LHCN-M2 (cell line): ENCODE measurements around the gene PROZ. TPM values are rescaled to one million over a fixed set of nuclear protein-coding genes. Genes with fewer than 3 reads are reported as not detected.
A peak's percentile ranks its signal among the peaks of the same experiment; 100 is the strongest.

Experiments used
- DNase-seq: peaks from one replicate; pipeline ENCODE4 v3.0.0-alpha.2; 2012; ENCODE audit warnings: low read depth
- total RNA-seq: library from RNA; depleted of rRNA; stranded (reverse); fragments of >200 nt; gene quantifications from 2 replicates; pipeline ENCODE4 v1.2.3, GENCODE V29; 2014; rRNA removed

The PROZ gene
- total RNA-seq, 1 experiment from 2014 or later: not detected

GRCh38 chr13:113204378-113204734 lies 45.9 kb downstream of the PROZ start:
- DNase-seq: no peak

- DNase-seq: no peak
These were observed 47.0 kb downstream of the PROZ start for GRCh38 chr13:113205428-113205931.

GRCh38 chr13:113207460-113207859 lies 49.0 kb downstream of the PROZ start:
- no peak for DNase-seq

GRCh38 chr13:113207890-113208420 lies 49.5 kb downstream of the PROZ start:
- DNase-seq: peak; percentile 45

- peak; percentile 82 for DNase-seq
These were observed 50.2 kb downstream of the PROZ start, which contains the start of gene PCID2 for GRCh38 chr13:113208421-113209335. Gene PCID2 (minus strand): TSS chr13:113208669. CDS start chr13:113208634, 35 bp downstream.

- peak; percentile 77 for DNase-seq
These were observed 50.9 kb downstream of the PROZ start, which contains the start of gene CUL4A for GRCh38 chr13:113209336-113209758. Gene CUL4A (plus strand): TSS chr13:113209613. CDS start chr13:113209628, 15 bp downstream.

- peak; percentile 58 for DNase-seq
These were observed 51.4 kb downstream of the PROZ start for GRCh38 chr13:113209759-113210421.

- no peak for DNase-seq
These were observed 52.4 kb downstream of the PROZ start for GRCh38 chr13:113210833-113211232.

GRCh38 chr13:113211774-113212173 lies 53.3 kb downstream of the PROZ start:
- no peak for DNase-seq

- peak; percentile 81 for DNase-seq
These were observed 58.0 kb downstream of the PROZ start for GRCh38 chr13:113216254-113217048.

GRCh38 chr13:113218586-113218985 lies 60.1 kb downstream of the PROZ start:
- DNase-seq: no peak

- DNase-seq: no peak
These were observed 61.0 kb downstream of the PROZ start for GRCh38 chr13:113219256-113219940.

- DNase-seq: no peak
These were observed 61.7 kb downstream of the PROZ start for GRCh38 chr13:113220141-113220598.

GRCh38 chr13:113220877-113221276 lies 62.4 kb downstream of the PROZ start:
- peak; percentile 13 for DNase-seq

Other genes with a start within 250 kb of the PROZ start
- gene MCF2L, start 189.4 kb upstream of the PROZ start, total RNA-seq: 10.9 and 14.5 TPM in 2 replicates
- not detected in 2 replicates for gene F7, start 52.9 kb upstream of the PROZ start, total RNA-seq
- gene F10, start 35.8 kb upstream of the PROZ start, total RNA-seq: 1.1 and 1.4 TPM in 2 replicates
- gene PCID2, start 50.0 kb downstream of the PROZ start, total RNA-seq: 83.8 and 90.8 TPM in 2 replicates
- 113 and 190 TPM in 2 replicates for gene CUL4A, start 51.0 kb downstream of the PROZ start, total RNA-seq
- 197 and 234 TPM in 2 replicates for gene LAMP1, start 138.6 kb downstream of the PROZ start, total RNA-seq
- gene GRTP1, start 205.5 kb downstream of the PROZ start, total RNA-seq: 0.19 TPM in 1 of 2 replicates, not detected in the other